HG03354 (cell line): Measurements from ENCODE around the gene GLB1L2.
A peak's percentile ranks its signal among the peaks of the same experiment; 100 is the strongest.

Source experiments
- ATAC-seq: cut with Tn5 transposase; IDR thresholded peaks from one replicate; pipeline ENCODE4 v1.9.1; 2021; ENCODE audit warnings: mild to moderate bottlenecking; ENCODE audit not compliant: unreplicated experiment, poor library complexity, severe bottlenecking

Gene GLB1L2

GRCh38 chr11:134346101-134346975 lies 14.6 kb downstream of the GLB1L2 start:
- ATAC-seq, result no peak

DNA sequence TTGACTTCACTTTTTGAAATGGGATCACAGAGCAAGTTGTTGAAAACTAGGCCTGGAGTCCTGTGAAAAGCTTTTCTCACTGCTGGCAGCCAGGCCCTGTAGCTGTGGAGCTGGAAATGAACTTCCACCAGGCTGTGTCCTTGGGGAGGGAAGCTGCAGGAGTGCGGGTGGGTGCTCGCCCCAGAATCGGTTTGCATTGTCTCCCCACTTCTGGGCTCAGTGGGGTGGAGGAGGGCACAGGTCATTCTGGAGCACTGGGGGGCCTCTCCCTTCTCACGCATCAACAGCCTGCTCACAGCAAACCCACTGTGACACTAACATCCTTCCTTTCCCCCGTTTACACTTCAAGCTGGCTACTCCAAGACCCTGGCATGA lies 15.2 kb downstream of the GLB1L2 start:
- no peak for ATAC-seq

GRCh38 chr11:134347441-134347840 lies 15.7 kb downstream of the GLB1L2 start:
- no peak for ATAC-seq

- peak; percentile 45 for ATAC-seq
Measured at GRCh38 chr11:134349109-134349801, 17.5 kb downstream of the GLB1L2 start.

DNA sequence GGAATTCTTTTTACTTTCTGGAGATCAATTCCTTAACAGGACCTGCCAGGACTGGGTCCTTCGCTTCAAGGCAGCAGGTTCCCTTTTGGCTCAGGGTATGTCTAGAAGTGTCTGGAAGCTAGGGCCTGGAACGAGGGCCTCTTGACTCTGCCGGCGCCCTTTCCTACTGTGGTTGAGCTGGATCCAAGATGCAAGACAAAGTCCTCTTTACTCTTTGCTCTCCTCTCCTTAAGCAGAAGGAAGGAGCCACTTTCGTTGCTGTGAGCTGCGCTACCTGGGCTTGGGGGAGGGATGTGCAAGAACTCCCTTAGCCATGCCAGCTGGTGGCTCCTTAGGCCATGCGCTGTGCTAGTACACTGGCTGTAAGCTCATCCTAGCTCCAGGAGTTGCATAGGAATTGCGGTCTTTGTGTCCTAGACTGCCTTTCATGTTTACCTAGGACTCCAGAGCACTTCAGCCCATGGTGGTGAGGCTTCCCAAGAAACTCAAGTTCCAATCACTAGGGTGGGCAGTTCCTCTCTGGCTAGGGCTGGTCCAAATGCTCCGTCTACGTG lies 18.1 kb downstream of the GLB1L2 start:
- ATAC-seq, result no peak

- no peak for ATAC-seq
Measured at GRCh38 chr11:134350381-134350780, 18.6 kb downstream of the GLB1L2 start.

DNA sequence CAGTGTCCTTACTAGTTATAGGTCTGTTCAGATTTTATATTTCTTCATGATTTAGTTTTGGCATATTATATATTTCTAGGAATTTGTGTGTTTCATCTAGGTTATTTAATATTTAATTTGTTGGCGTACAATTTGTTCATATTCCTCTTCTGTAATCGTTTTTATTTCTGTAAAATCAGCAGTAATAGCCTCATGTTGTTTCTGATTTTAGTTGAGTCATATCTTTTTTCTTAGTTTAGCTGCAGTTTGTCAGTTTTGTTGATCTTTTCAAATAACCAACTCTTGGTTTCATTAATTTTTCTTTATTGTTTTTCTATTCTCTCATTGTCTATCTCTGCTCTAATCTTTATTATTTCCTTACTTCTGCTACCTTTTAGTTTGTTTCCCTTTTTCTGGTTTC lies 20.3 kb downstream of the GLB1L2 start:
- no peak for ATAC-seq

DNA sequence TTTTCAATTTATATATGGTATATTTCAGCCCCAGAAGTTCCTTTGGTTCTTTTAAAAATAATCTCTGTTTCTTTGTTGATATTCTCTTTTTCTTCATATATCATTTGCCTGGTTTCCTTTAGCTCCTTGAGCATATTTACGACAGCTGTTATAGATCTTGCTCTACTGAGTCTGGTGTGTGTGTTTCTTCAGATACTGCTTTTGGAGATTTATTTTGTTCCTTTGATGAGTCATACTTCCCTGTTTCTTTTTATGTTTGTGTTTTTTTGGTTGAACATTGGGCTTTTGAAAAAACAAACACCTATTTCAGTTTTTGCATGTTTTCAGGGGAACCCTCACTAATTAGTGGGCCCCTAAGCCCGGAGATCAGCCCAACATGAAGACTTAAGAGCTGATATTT lies 23.3 kb downstream of the GLB1L2 start:
- no peak for ATAC-seq

- ATAC-seq, result no peak
Measured at GRCh38 chr11:134355656-134356055, 23.9 kb downstream of the GLB1L2 start.

- ATAC-seq, result no peak
Measured at GRCh38 chr11:134356656-134357544, 25.1 kb downstream of the GLB1L2 start.

GRCh38 chr11:134357545-134357839 lies 25.7 kb downstream of the GLB1L2 start:
- no peak for ATAC-seq

DNA sequence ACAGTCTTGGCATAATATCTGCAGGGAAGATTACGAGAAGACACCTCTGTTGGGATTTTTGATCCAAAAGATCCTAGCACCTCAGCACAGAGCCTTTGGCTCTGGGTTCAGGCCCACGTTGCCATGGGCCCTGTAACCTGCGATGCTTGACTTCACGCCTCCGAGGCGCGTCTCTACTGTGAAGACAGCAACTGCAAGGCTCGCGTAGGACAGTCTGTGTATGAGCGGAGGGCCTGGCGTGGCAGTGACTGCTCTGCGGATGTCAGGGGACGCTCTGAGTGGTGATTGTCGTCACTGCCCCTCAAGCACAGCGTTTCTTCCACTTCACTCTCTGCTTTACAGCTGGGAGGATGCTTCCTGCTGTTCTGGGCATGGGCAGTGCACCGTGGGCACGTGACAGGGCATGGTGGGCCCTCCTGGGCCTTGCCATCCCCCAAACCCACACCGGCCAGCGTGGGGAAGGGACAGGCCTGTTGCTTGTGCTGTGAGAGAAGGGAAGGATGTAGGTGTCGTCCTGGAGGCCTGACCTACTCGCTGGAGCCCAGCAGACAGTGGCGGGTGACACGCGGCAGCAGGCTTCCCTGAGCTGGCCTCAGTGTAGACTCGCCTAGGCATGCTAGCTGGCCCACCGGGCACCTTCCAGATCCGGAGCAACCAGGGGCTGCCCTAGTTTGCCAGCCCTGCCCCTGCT lies 26.5 kb downstream of the GLB1L2 start:
- ATAC-seq, result no peak

DNA sequence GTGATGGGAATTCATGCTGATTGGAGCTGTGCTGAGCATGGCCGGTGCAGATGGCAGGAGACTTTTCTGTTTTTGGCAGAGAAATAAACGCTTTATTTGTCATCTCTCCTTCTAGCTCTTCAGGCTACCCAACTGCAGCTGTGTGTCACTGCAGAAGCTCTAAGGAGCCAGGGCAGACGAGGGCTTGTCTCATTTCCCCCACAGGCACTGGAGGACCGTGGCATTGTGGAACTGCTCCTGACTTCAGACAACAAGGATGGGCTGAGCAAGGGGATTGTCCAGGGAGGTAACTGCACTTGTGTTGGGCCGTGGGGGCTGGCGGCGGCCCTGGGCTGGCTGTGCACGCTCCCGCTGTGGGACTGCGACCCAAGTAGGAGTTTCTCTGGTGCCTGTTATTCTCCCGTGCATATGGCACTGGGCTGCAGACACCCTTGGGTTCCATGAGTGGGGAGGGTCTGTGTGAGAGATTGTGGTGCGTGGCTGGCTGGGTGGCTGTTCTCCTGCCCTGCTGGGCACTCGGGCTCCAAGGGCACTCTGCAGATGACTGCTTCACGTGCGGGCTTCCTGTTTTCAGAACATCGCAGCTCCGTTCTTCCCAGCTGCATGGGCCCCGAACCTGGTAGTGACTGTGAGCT lies 27.2 kb downstream of the GLB1L2 start:
- ATAC-seq, result no peak

DNA sequence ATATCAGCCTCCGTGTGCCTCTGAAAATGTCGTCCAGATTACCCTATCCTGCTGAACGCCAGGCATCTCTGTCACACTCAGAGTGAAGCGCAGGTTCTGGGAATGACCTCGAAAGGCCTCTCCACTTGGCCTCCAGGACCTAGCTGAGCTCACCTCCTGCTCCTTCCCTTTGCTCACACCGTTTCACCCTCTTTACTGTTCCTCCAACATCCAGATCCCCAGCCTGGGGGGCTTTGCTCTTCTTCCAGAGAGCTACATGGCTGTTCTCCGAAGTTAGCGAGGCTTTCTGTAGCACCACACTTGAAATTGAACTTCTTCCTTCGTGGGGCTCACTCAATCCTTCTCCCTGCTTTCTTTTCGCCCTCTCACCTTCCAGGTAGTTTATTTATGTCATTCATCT lies 27.9 kb downstream of the GLB1L2 start:
- ATAC-seq, result no peak

DNA sequence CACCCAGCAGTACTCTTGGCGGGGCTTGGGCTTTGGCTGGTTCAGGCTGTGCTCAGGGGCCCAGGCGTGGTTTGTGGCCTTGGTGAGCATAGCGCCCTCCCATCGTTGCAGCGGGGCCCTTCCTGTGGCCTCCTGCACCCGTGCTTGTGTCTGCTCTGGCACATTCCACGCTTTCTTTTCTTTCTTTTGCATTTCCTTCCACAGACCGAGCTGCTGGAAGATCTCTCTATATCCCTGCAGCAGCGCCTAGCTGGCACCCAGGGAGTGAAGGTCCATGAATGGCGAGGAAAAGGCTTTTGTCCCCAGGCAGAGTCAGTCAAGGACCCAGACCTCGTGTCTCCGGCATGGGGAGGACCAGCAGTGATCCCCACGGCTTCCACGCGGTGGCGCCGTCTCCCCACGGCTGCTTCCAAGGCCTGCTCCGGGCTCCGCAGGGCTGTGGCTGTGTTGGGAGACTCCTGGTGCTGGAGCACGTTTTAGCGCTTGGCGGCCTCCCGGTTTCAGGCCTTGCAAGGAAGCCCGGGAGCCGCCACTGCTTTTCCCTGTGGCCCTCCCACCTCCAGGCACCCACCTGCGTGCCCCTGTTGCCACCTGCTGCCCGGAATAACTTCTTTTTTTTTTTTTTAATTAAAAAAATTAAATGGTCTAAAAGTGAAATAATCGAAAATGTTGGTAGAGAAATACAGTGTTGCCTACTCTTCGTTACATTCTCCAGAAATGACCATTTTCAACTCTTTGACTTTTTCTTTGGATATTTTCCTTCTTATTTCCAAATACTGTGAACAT lies 28.5 kb downstream of the GLB1L2 start:
- peak; percentile 78 for ATAC-seq

DNA sequence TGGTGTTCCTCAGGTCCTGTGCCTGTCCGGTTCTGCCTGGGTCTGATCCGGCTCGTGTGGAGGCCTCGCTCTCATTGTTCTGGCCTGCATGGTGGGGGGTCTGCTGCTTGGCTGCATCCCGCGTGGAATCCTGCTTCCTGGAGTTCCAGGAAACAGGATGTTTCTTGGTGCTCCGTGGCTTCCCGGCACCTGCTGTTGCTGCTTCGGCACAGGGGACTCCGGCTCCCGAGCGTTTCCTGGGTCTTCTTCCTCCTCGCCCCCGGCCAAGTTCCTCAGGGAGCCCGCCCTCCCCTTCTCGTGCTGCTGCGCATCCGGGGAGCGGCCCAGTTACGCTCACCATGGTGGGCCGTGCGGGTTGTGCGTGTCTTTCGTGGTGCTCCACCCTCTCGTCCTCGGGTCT lies 29.9 kb downstream of the GLB1L2 start:
- no peak for ATAC-seq

GRCh38 chr11:134362192-134362901 lies 30.6 kb downstream of the GLB1L2 start:
- ATAC-seq, result no peak

DNA sequence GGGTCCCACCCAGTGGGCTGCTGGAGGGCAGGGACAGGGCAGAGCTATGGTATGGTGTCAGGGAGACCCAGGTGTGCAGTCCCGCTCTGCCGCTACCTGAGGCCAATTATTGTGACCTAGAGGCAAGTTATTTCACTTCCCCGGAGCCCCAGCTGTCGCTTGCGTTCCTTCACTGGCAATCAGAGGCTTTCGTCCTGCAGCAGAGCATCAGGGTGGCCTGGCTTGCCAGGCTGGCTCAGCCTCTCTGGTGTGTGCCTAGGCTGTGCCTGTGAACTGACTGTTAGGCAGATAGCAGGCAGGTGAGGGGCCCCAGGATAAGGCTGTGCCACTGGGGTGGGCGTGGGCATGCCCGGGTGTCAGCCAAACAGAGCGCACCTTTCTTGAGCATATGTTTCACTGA lies 31.4 kb downstream of the GLB1L2 start:
- ATAC-seq, result no peak
